SIG-M5 treated with dmso at 0.1 percent for 504 hours (cell line): ENCODE measurements around the gene RELN.
"Not testable (repeated sequence)": the region's sequence is repeated elsewhere in the genome, so short reads cannot be mapped to it uniquely, and the experiment has no call there.

Experiments used
- DNase-seq: peaks from one replicate; lab custom pipeline; 2025; ENCODE audit not compliant: unreplicated experiment; lab: John Stamatoyannopoulos, UW

The RELN gene

GRCh38 chr7:103856929-103857328 lies 132.5 kb downstream of the RELN start:
- no peak for DNase-seq

GRCh38 chr7:103855671-103856070 lies 133.8 kb downstream of the RELN start:
- DNase-seq: no peak

- DNase-seq: no peak
Measured at GRCh38 chr7:103854611-103855010, 134.8 kb downstream of the RELN start.

- peak; percentile 13 for DNase-seq
Measured at GRCh38 chr7:103851357-103851756, 138.1 kb downstream of the RELN start.

GRCh38 chr7:103843689-103844480 lies 145.6 kb downstream of the RELN start:
- no peak for DNase-seq

- no peak for DNase-seq
Measured at GRCh38 chr7:103833401-103833800, 156.1 kb downstream of the RELN start.

- DNase-seq: no peak
Measured at GRCh38 chr7:103832438-103832837, 157.0 kb downstream of the RELN start.

GRCh38 chr7:103824251-103824650 lies 165.2 kb downstream of the RELN start:
- no peak for DNase-seq

- DNase-seq: no peak
Measured at GRCh38 chr7:103823084-103823483, 166.4 kb downstream of the RELN start.

GRCh38 chr7:103821092-103821491 lies 168.4 kb downstream of the RELN start:
- DNase-seq: no peak

GRCh38 chr7:103815972-103816371 lies 173.5 kb downstream of the RELN start:
- not testable (repeated sequence) for DNase-seq

GRCh38 chr7:103813970-103814369 lies 175.5 kb downstream of the RELN start:
- DNase-seq: no peak

- DNase-seq: no peak
Measured at GRCh38 chr7:103811997-103812396, 177.5 kb downstream of the RELN start.

- no peak for DNase-seq
Measured at GRCh38 chr7:103811290-103811689, 178.2 kb downstream of the RELN start.

GRCh38 chr7:103810112-103810744 lies 179.2 kb downstream of the RELN start:
- DNase-seq: no peak

GRCh38 chr7:103809229-103809994 lies 180.0 kb downstream of the RELN start:
- no peak for DNase-seq

GRCh38 chr7:103805346-103805745 lies 184.1 kb downstream of the RELN start:
- DNase-seq: no peak

GRCh38 chr7:103803631-103804030 lies 185.8 kb downstream of the RELN start:
- DNase-seq: no peak

- no peak for DNase-seq
Measured at GRCh38 chr7:103799298-103799697, 190.2 kb downstream of the RELN start.

- DNase-seq: no peak
Measured at GRCh38 chr7:103797647-103798307, 191.7 kb downstream of the RELN start.

GRCh38 chr7:103796327-103796962 lies 193.0 kb downstream of the RELN start:
- no peak for DNase-seq
